ENCODE data around the gene CRB1.

Gene CRB1

GRCh38 chr1:197304638-197305200, 36.7 kb downstream of the CRB1 start:
- DNase-seq = no peak

DNA sequence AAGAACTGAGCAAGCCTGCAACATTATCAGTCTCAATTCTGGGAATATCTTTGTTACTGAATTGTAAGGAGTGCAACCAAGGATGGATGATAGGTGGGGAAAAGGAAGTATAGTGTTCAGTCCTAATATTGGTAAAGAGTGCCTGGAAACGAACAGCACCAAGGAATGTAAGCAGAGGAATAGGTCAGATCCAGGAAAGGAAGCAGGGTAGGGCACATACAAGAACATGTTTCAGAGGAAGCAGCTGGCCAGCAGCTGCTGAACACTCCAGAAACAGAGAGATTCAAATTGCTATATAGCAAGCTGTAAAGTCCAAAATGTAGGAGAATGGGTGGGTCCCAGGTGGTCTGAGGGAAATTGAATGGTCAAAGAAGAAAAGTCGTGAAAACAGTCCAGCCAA, 37.9 kb downstream of the CRB1 start:
- no peak for DNase-seq

GRCh38 chr1:197306381-197307062, 38.5 kb downstream of the CRB1 start:
- no peak for DNase-seq

DNA sequence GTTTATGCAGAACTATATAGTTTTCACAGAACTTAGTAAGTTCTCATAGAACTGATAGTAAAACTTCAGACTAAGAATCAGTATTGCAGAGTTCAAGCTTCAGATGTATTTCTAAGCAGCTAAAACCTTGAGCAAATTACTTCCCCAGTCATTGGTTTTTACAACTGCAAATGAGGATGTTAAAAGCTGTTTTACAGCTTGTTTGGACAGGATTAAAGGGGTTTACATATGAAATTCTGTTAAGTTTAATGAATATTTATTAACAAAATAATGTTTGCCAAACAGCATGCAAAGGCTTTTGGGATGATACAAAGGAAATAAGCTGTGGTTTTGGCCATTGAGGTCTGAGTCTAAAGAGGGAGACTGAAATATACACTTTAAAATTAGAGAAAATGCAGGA, 39.1 kb downstream of the CRB1 start:
- DNase-seq = no peak

DNA sequence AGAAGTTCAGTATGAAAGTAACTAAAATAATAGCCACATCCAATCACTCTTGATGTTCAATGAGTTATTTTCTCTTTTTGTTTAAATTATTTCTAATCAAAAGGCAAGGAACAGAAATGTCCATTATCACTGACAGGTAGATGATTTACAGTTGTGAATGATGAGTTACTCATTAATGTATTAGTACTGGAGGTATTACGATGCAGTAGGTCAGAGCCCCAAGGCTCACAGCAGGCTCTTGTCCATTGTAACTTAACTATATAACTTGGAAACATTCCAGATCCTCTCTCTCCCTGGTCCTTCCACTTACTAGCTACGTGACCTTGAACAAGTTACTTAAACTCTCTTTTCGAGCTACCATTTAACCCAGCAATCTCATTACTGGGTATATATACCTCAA, 39.5 kb downstream of the CRB1 start:
- no peak for DNase-seq

- no peak for DNase-seq
Measured at GRCh38 chr1:197311081-197311480, 43.0 kb downstream of the CRB1 start.

DNA sequence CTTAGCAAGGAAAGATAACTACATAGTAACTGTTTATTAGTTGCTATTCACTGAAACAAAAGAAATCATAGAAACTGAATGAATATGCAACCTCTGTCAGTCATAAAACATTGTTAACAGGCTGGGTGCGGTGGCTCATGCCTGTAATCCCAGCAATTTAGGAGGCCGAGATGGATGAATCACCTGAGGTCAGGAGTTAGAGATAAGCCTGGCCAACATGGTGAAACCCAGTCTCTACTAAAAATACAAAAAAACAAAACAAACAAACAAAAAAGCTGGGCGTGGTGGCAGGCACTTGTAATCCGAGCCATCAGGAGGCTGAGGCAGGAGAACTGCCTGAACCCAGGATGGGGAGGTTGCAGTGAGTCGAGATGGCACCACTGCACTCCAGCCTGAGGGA, 44.1 kb downstream of the CRB1 start:
- no peak for DNase-seq

- no peak for DNase-seq
Measured at GRCh38 chr1:197313713-197314112, 45.7 kb downstream of the CRB1 start.

DNA sequence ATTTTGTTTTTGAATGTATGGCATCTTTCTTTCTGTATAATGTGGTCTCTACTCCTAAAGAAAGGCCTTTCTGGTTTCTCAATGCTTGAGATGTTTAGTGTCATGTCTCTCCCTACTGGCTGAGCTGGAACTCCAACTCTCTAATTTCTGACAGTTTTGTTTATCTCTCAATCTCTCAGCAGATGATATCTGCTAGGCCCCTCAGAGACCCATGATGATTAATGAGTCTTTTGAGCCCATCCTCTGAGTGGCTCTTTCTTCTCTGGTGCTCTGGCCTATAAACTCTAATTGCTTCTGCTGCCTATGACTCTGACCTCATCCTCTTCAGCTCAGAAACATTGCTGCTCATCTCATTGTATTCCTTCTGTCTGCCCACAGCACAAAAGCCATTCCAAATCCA, 46.6 kb downstream of the CRB1 start:
- no peak for DNase-seq

DNA sequence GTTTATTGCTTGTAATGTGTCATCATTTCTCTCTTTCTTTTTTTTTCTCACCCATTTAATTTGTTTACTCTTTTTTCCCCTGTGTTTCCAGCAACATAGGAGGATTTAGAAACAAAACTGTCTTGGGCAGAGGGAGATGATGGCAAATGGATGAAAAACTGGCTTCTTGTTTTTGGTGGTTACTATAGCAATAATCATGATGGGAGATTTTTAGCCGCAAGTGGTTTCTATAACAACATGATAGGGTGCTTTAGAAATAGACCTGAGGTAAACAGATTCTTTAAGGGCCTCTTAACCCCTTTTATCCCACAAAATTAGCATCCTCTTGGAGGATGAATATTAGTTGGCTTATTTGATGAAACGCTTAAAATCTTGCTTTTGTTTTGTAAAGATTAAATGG, 51.6 kb downstream of the CRB1 start:
- no peak for DNase-seq

DNA sequence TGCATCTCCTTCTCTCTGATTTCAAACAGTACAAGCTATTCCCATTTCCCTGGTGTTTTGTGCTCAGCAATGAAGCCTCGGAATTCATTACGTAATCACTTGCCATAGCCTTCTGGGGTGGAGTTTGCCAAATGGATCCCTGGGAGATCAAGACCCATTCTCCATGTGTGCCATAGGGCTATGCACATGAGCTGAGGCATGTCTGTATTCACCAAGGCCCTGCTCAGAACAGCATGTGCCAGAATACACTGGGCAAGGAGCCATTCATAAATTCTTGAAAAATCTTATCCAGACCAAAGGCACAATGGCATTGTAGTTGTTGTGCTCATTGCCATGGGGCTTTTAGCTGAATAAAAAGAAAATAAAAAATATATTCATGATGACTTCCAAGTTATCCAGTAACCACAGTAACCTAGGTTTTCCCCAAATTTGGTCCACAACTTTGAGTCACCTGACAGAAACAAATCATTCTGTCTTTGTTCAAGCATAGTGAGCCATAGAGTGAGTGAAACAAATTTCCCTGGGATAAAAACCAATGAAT, 53.0 kb downstream of the CRB1 start:
- DNase-seq = no peak

DNA sequence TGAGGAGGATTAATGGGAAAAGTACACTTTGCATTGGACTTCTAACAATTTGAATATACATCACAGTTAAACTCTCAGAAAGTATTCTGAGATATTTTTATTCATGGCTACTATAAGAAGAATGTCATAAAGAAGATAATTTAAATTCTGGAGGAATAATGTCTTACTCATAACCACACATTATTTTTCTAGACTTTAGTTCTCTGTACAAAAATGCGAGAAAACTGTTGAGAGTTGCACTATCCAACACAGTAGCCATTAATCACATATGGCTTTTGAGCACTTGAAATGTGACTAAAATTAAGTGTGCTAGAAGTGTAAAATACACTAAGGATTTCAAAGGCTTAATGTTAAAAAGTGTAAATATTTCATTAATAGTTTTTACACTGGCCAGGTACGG, 53.8 kb downstream of the CRB1 start:
- DNase-seq = no peak

DNA sequence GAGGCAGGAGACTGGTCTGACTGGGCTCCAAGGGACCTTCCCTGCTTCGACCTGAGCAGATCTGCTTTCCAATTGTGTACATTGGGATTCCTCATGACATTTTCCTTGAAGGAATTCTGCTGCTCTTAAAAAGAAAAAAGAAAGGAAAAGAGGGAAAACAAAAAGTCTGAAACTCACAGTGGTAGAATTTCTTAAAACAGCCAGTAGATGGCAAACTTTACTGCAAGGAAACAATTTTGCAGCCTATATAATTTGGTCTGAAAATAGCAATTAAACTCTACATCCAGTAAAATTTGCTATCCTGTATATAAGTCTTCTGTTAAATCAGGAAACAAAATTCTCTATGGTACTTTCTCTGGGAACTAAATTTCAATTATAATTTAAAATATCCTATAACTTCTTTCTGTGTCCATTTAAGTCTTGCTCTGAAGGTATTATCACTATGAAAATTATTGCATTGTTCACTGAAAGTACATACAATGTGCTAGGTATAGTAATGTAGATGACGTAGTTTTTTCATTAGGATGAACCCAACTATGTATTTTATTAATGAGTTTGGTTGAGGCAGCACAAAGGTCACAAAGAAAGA, 59.8 kb downstream of the CRB1 start:
- DNase-seq = no peak

DNA sequence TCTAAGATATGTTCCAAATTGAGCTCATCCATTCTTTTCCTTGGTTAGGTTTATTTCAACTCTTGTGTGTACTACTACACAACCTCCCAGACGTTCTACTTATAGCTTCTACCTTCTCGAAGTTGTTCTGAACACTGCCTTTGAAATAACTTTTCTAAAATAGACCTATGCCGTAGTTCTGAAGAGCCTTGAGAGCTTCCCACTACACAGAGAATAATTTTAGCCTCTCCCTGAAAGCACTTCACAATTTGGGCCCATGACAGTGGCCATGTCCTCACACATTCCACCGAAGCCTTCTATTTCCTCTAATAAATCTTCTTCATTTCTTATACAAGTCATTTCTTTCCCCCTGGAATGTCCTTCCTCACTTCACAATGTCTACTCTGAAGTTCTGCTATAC, 62.2 kb downstream of the CRB1 start:
- no peak for DNase-seq

DNA sequence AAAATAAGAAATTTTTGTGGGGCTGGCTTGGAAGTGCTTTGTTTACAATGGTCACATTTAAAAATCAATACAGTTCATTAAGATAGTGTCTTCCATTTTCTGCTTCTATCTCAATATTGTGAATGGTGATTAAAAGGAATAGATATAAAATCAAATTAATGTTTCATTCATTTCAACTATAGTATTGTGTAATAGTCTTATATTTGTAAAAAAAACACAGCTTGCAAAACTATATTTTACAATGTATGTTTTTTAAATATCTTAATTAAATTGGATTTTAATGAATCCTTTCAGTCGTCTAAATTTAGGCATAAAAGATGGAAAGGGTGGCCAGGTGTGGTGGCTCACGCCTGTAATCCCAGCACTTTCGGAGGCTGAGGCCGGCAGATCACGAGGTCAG, 63.5 kb downstream of the CRB1 start:
- DNase-seq = no peak

DNA sequence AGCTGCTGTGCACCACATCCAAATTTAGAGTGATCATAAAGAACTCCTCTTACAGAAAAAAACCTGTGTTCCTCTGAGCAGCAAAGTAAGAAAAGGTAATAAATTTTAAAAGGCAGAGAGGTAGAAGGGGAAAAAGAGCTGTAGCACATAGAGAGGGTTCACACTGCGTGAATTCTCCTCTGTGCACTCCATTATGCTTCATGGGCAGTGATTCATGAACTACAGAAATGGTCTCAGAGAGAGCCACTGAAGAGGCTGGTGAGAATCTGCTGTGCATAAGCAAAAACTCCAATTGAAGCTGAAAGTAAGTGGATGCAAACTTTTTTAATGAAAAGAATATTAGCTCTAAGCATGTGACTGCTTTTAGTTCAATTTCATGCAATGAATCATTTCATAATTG, 65.0 kb downstream of the CRB1 start:
- no peak for DNase-seq

DNA sequence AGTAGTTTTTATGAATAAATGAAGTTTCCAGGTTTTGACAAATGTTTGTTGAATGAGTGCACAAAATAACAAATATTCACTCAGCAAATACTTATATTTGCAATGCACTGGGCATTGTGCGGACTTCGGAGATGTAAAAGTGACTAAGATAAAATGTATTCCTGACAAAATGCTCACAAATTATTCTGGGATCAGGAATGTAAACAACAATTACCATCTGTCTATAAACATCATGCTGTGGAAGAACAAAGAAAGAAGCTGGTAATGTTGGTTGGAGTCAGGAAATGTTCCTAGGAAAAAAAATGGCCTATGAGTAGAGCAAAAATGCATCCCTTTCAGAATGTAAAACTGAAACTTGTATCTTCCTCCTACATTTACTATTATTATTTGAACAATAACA, 68.5 kb downstream of the CRB1 start:
- DNase-seq = no peak

DNA sequence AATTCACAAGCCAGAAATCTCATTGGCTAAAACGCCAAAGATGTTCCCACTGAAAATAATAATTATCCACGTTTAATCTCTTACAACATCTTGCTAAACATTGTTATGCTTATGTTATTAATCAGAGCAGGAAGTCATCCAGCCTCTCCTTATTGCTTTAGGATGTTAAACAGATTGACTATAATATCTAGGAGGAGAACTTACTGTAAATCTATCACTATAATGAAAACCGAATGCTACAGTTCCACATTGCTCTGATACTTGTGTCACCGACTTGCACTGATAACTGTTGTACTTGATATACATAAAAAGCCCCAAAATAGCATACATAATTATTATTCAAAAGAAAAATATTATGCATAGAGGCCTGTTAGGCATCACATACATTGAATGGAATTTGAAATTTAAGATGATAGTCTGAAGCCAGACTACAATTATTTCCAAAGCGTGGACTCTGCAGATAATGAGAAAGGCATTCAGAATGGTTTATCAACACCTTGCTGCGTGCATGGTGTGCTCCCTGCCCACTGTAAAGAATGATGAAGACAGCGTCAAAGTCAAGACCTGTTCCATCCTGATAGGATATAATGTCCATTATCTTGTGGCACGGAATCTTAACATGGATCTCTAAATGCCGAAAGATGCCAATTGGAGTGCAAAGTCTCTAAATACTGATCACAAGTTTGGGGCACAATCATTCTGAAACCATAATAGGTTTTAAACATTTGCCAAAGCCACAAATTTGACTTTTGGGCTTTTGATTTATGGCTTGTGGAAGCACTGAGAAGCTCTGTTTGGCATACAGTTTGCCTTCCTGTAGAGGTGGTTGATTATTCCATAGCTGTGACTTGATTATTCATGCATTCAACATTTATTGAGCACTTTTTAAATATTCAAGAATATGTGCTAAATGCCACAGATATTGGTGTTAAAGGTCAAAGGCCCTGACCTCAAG, 71.3 kb downstream of the CRB1 start:
- no peak for DNase-seq

DNA sequence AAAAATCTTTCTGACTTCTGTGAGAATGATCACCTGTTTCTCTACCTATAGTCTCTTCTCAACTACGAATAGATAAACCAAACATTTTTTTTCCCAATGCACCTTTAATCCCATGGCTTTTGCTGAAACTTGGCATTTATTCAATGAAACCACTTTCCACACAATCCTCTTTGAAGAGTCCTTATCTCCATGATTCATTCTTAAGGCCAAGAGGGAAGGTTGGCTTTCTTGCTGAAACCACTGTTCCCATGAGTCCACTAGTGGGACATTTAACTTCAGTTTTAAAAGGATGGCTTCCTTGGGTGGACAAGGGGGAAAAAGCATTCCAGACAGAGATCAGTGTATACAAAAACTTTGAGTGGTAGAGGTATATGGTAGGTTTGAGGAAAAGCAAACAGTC, 73.6 kb downstream of the CRB1 start:
- DNase-seq = no peak

DNA sequence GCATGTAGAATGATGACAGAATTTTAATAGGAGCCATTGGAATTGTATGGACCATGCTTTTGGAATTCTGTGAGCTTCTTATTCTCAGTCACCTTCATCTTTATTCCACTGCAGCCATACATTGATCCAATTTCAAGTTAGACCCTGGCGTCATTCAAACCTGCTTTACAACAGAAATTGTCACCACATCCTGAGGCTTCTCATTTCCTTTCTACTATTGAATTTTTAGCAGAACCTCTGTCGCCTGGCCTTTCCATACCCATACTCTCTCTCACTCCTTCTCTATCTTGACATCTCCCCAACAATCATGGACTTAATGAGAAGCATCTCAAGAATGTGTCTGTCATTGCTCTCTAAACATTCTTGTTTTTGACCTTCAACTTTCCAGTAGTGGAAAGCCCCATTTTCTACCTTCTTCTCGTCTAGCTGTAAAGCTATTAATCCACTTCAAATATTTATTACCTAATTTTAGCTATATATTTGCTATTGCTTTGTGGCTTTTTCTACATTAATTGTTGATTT, 74.1 kb downstream of the CRB1 start:
- no peak for DNase-seq

GRCh38 chr1:197342669-197343068, 74.6 kb downstream of the CRB1 start:
- no peak for DNase-seq

GRCh38 chr1:197343663-197344273, 75.7 kb downstream of the CRB1 start:
- DNase-seq = no peak
